ENCODE measurements around the gene N4BP2L1. TPM values are rescaled to one million over a fixed set of nuclear protein-coding genes. Genes with fewer than 3 reads are reported as not detected.

N4BP2L1 gene
- polyA plus RNA-seq, 3 donors, result 50.9 to 82.5 (median 81.5) TPM

DNA sequence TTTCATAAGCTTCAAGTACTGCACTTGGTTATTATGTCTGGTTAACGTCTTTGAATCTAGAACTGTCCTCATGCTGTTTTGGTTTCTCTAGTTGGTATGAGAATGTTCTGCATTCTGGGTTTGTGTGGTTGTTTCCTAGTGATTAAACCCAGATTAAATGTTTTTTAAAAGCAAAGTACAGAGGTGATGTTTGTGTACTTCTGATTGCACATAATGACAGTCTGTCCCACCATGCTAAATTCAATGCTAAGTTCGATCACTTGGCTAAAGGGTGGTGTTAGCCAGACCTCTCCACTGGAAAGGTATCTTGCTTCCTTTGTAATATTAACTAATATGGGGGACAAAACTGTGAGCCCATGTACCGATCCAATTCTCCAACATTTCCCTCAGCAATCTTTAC, 14.6 kb downstream of the N4BP2L1 start:
- H3K4me3 Mint-ChIP-seq, result no peak overlapping the region
- no peaks in the 10 kb centered on the region for H3K27me3 Mint-ChIP-seq (ENCODE audit: low read depth in 3 of 3)
- DNase-seq, result no peak
- no CpG with 5 or more reads among the region's 3 CpGs for WGBS (ENCODE audit: insufficient coverage)
- H2AFZ ChIP-seq (ENCODE audit: insufficient read depth, low read depth, low read length, poor library complexity, severe bottlenecking), result no peak overlapping the region
- intact Hi-C loops (cut with micrococcal nuclease), result no loop called here
- H3K27me3 ChIP-seq (ENCODE audit: control insufficient read depth in 2 of 2, insufficient read depth in 2 of 2, low read length in 2 of 2), result no peaks in the 10 kb centered on the region
- no peak overlapping the region for H3K27ac Mint-ChIP-seq
- peaks cover 13% of the 10 kb centered on the region for H3K4me1 Mint-ChIP-seq
- TF ChIP-seq, protein P1, sequence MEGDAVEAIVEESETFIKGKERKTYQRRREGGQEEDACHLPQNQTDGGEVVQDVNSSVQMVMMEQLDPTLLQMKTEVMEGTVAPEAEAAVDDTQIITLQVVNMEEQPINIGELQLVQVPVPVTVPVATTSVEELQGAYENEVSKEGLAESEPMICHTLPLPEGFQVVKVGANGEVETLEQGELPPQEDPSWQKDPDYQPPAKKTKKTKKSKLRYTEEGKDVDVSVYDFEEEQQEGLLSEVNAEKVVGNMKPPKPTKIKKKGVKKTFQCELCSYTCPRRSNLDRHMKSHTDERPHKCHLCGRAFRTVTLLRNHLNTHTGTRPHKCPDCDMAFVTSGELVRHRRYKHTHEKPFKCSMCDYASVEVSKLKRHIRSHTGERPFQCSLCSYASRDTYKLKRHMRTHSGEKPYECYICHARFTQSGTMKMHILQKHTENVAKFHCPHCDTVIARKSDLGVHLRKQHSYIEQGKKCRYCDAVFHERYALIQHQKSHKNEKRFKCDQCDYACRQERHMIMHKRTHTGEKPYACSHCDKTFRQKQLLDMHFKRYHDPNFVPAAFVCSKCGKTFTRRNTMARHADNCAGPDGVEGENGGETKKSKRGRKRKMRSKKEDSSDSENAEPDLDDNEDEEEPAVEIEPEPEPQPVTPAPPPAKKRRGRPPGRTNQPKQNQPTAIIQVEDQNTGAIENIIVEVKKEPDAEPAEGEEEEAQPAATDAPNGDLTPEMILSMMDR (IDR thresholded peaks at IDR 0.05), result no peak
- no peak overlapping the region for H3K9ac ChIP-seq (ENCODE audit: insufficient read depth, low read length, poor library complexity, severe bottlenecking)
- peaks cover 12% of the 10 kb centered on the region for H3K79me2 ChIP-seq (ENCODE audit: insufficient read depth, low read length)
- peaks cover 4 to 12% of the 10 kb centered on the region in 2 donors for H3K36me3 ChIP-seq (replicated peaks in 1 of 2; ENCODE audit: control insufficient read depth in 1 of 2, insufficient read depth in 2 of 2, low read length in 2 of 2)
- H3K9me3 Mint-ChIP-seq, result peaks cover 1 to 11% (median 7%) of the 10 kb centered on the region in 7 donors
- no peak overlapping the region for H3K4me2 ChIP-seq (replicated peaks; ENCODE audit: extremely low read depth, low read length, poor library complexity, severe bottlenecking)
- H3K4me3 ChIP-seq (replicated peaks in 1 of 3; ENCODE audit: low read depth in 2 of 3, low read length in 3 of 3), result no peak overlapping the region
- no peak overlapping the region for H3K27ac ChIP-seq (ENCODE audit: low read depth in 1 of 2, low read length in 2 of 2)
- H3K4me1 ChIP-seq (ENCODE audit: control insufficient read depth in 1 of 2, insufficient read depth in 2 of 2, low read length in 2 of 2), result peaks cover 4 to 10% of the 10 kb centered on the region in 2 donors
- peaks cover 30% of the 10 kb centered on the region for H4K20me1 ChIP-seq (ENCODE audit: insufficient read depth, low read length)
- peaks cover 20 to 27% of the 10 kb centered on the region in 2 donors for H3K36me3 Mint-ChIP-seq
- H3K9me3 ChIP-seq (replicated peaks in 1 of 2; ENCODE audit: control insufficient read depth in 1 of 2, insufficient read depth in 1 of 2, low read length in 2 of 2), result peaks cover 0 to 4% of the 10 kb centered on the region in 2 donors

DNA sequence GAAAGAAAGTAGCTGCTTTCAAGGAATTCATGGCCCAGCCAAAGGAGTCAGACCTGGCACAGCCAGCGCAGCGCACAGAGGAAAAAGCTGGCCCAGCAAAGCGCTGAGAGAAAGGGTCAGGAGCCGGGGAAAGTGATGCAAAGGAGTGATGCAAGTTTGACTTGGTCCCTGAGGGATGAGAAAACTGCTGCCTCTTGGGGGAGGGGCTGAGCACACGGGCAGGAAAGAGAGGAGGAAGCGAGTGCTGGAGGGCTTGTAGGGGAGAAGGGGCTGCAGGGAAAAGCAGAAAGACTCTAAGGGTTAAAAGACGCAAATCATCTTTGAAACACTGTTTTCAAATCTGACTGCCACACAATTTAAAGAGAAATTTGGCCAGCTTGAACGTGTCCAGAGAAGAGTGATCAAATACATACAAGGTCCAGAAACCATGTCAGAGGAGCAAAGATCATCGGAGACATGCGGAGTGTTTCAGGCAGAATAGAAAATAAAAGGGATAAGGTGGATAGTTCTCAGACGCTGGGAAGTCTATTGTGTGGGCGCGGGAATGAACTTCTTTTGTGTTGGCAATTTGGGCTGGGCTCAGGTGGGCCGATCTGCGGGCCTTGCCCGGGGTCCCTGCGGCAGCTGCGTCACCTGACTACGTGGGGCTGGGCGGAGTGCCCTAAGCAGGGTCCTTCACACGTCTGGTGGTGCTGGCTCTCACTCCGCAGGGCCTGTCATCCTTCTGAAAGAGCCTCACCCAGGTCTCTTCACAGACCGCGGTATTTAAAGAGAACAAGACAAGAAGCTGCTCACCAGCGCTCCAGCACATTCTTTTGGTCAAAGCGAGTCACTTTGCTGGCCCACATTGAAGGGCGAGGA, 18.1 kb downstream of the N4BP2L1 start:
- Mint-ChIP-seq H3K36me3 (peaks cover 44 to 48% of the 10 kb centered on the region in 2 donors), H3K4me1 (peaks cover 7% of the 10 kb centered on the region), H3K9me3 (peaks cover 0 to 2% (median 0%) of the 10 kb centered on the region in 7 donors), H3K27ac (peak overlapping the region in 2 of 7 donors; percentile 15 to 65), H3K27me3 (ENCODE audit: low read depth in 3 of 3) (no peaks in the 10 kb centered on the region), H3K4me3 (no peak overlapping the region)
- DNase-seq, result no peak
- Histone ChIP-seq H4K20me1 (ENCODE audit: insufficient read depth, low read length) (peaks cover 33% of the 10 kb centered on the region), H3K9ac (ENCODE audit: insufficient read depth, low read length, poor library complexity, severe bottlenecking) (no peak overlapping the region), H2AFZ (ENCODE audit: insufficient read depth, low read depth, low read length, poor library complexity, severe bottlenecking) (no peak overlapping the region), H3K4me3 (replicated peaks in 1 of 3; ENCODE audit: low read depth in 2 of 3, low read length in 3 of 3) (no peak overlapping the region), H3K9me3 (replicated peaks in 1 of 2; ENCODE audit: control insufficient read depth in 1 of 2, insufficient read depth in 1 of 2, low read length in 2 of 2) (no peaks in the 10 kb centered on the region), H3K27me3 (ENCODE audit: control insufficient read depth in 2 of 2, insufficient read depth in 2 of 2, low read length in 2 of 2) (no peaks in the 10 kb centered on the region), H3K27ac (ENCODE audit: low read depth in 1 of 2, low read length in 2 of 2) (no peak overlapping the region), H3K79me2 (ENCODE audit: insufficient read depth, low read length) (peaks cover 12% of the 10 kb centered on the region), H3K4me2 (replicated peaks; ENCODE audit: extremely low read depth, low read length, poor library complexity, severe bottlenecking) (no peak overlapping the region), H3K36me3 (replicated peaks in 1 of 2; ENCODE audit: control insufficient read depth in 1 of 2, insufficient read depth in 2 of 2, low read length in 2 of 2) (peaks cover 24 to 47% of the 10 kb centered on the region in 2 donors), H3K4me1 (ENCODE audit: control insufficient read depth in 1 of 2, insufficient read depth in 2 of 2, low read length in 2 of 2) (peaks cover 4 to 10% of the 10 kb centered on the region in 2 donors)
- WGBS (ENCODE audit: insufficient coverage), result 64% methylated on average over 22 of the region's 27 CpGs
- TF ChIP-seq, protein P1 (IDR thresholded peaks at IDR 0.05), result no peak
- intact Hi-C loops (cut with micrococcal nuclease), result no loop called here

All from CD14-positive monocyte (primary cell).